ENCODE measurements around the gene DPP6.

The DPP6 gene

DNA sequence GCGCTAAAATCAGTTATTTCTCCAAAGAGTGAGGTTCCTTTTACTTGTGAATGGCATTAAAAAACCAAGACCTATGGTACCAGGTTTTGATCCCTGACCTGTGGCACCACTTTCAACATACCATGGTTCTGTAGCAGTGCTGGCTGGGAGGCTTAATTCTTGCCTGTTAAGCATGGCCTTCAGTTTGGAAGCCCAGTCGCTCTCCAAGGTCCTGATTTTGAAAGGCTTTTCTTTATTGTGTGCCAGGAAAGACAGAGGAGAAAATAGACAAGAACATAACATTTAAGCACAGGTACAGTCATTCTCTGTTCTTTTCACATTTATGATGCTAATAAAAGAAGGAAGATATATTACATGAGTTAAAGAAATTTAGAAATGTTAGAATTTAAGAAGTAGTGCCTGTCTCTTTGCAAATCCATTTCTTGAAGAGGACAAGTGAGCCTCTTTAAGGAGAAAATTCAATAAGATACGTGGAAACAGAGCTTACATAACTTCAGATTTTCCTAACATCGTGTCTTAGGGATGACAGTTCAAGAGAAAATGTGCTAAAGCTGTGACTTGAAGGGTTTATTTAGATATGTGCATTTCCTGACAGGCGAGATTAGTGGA is 357.6 kb downstream of the DPP6 start:
- no peak for DNase-seq (ENCODE audit: low read depth in 2 of 2)

- DNase-seq (ENCODE audit: low read depth in 2 of 2): no peak
Observed at GRCh38 chr7:154412105-154412504, 359.9 kb downstream of the DPP6 start.

DNA sequence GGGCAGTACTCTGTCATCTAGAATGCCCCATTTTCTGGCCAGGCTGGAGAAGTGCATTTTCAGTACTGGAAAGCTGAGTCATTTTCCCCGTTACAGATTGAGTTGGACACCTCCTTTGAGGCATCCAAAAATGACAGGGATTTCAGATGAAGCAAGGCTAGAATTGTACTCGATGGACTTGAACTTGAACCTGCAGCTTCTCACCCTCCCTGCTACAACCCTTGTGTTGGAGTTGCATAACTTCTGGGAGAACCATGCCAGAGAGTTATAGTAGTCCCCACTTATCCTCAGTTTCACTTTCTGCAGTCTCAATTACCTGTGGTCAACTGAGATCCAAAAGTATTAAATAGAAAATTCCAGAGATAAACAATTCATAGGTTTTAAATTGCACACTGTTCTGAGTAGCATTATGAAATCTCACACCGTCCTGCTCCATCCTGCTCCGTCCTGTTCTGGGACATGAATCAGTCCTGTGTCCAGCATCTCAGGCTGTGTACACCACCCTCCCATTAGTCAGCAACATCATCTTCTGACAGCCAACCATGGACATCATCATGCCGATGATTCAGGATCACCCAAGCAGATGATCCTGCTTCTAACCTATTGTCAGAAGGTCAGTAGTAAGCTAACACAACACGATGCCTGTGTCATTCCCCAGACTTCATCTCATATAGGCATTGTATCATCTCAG is 363.7 kb downstream of the DPP6 start:
- DNase-seq (ENCODE audit: low read depth in 2 of 2): no peak

GRCh38 chr7:154416714-154417113 is 364.5 kb downstream of the DPP6 start:
- DNase-seq (ENCODE audit: low read depth in 2 of 2): no peak

DNA sequence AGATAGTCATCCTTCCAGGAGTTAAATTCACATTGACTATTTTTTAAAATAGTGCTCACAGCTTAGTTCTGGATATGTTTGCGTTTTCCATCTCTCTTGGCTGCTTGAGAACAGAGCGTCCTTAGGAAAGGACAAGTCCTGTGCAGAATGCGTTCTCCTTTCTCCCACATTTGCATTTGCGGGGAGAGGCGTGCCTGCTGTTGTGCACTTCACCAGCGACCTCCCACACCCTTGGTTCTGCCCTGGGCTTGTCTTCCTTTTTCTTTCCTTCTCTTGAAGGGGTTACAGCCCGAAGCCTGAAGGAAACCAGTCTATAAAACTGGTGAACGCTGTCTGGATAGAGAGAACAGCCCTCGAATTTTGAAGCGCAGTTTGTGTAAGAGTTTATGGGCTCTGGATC is 367.1 kb downstream of the DPP6 start:
- DNase-seq (ENCODE audit: low read depth in 2 of 2): no peak

GRCh38 chr7:154423231-154423630 is 371.0 kb downstream of the DPP6 start:
- no peak for DNase-seq (ENCODE audit: low read depth in 2 of 2)

GRCh38 chr7:154424350-154424749 is 372.2 kb downstream of the DPP6 start:
- DNase-seq (ENCODE audit: low read depth in 2 of 2): no peak

- DNase-seq (ENCODE audit: low read depth in 2 of 2): no peak
Observed at GRCh38 chr7:154425271-154425670, 373.1 kb downstream of the DPP6 start.

DNA sequence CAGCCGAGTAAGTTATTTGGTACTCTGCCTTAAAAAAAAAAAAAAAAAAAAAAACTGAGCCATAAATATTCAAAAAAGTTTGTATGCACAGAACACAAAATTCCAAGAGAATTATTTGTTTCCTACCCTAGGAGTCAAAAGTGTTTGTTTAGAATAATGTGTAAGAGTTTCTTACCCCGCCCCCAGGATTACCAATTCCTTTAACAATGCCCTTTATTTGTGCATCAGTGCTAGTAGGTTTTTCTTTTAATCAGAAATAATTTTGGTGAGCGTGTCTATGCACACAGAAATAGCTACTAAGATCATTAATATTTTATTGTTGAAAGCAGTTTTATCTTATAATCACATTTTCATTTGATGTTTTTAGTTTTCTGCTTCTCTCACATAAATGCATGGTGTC is 374.6 kb downstream of the DPP6 start:
- no peak for DNase-seq (ENCODE audit: low read depth in 2 of 2)

GRCh38 chr7:154427533-154427932 is 375.3 kb downstream of the DPP6 start:
- no peak for DNase-seq (ENCODE audit: low read depth in 2 of 2)

GRCh38 chr7:154429666-154430404 is 377.6 kb downstream of the DPP6 start:
- DNase-seq (ENCODE audit: low read depth in 2 of 2): no peak

- no peak for DNase-seq (ENCODE audit: low read depth in 2 of 2)
Observed at GRCh38 chr7:154430640-154431039, 378.4 kb downstream of the DPP6 start.

GRCh38 chr7:154431045-154431444 is 378.8 kb downstream of the DPP6 start:
- no peak for DNase-seq (ENCODE audit: low read depth in 2 of 2)

DNA sequence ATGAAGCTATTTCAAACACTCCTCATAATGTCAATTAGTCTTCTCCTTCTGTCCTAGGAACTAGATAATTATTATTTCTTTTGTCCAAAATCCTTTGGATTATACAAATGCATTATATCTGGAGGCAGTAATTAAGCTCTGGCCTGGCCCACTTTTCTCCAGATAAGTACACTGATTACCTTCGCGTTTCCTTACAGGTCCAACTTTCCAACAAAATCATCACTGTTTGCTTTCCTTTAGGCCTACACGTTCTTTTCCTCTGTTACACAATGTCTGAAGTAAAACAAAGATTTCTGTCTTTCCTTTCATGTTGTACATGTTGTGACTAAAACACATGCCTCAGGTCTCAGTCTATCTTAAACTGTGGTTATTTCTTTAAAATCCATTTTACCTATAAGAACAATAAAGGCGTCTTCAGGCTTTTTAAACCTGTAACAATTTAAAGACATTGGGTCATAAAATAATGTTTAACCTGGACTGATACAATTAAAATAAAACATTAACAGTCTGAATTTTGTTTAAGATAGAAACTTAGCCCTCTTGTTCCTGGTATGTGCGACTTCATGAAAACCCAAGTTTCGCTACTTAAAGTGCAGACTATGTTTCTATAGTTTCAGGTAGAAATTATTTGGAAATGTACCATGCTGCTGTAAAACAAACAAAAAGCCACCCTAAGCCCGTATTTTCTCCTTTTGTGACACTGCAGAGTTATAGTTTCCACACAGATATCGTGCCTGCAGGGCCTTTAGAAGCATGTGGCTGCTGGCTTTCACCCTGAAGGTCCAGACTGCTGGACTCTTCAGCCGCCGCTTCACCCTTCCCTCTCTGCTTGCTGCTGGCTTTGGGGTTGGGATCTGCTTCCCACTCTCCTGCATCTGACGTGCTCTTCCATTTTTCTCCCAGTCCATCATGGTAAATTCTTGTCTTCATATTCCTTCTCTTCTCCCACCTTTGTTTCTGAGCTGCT is 381.7 kb downstream of the DPP6 start:
- DNase-seq (ENCODE audit: low read depth in 2 of 2): no peak

DNA sequence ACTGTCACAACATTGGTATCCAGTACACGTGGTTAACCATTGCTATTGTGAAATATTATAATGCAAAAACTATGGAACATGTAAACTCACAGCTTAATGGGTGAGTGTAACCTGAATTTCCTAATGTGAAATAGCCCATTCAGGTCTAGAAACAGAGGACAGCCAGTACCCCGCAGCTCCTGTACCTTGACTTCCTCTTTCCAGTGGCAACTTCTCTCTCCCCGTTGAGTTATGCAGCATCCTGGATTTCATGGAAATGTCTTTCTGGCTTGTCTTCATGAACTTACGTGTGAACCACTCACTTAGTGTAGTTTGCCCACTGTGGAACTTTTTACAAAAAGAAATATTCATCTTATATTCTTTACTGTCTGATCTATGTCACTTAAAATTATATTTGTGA is 384.4 kb downstream of the DPP6 start:
- DNase-seq (ENCODE audit: low read depth in 2 of 2): no peak

GRCh38 chr7:154437234-154437633 is 385.0 kb downstream of the DPP6 start:
- DNase-seq (ENCODE audit: low read depth in 2 of 2): no peak

GRCh38 chr7:154438571-154439367 is 386.6 kb downstream of the DPP6 start:
- DNase-seq (ENCODE audit: low read depth in 2 of 2): no peak

DNA sequence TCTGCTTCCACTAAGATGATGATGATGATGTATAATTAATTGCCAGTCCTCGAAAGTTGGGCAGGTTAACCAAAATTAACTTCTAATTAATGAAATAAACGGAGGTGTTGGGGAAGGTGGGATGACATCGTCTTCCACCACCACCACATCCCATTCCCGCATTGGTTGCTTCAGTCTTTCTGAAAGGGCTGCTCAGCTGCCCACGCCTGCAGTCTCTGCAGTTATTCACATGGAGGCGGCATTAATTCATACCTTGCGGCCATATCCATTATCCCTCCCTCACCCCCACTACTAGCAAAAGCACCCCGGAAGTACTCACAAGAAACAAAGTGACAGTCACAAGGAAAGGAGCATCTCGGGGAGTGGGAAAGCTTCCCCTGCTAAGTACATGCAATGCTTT is 387.9 kb downstream of the DPP6 start:
- no peak for DNase-seq (ENCODE audit: low read depth in 2 of 2)

DNA sequence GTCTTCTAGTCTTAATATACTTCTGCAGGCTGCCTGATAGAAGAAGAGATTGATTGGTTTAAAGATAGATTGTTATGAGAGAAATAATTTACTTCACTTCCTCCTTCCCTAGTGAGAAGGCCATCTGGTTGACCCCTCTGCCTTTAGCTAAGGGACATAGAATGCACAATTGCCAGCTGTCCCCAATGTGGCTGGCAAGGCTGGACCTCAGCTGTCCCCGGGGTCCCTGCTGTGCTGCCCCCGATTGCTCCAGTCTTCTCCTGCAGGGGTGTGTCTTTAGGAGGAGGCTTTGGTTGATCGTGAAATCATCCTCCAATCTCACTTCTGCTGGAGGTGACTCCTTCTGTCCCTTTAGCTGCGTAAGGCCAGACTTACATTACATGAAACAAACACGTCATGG is 388.5 kb downstream of the DPP6 start:
- DNase-seq (ENCODE audit: low read depth in 2 of 2): no peak

- DNase-seq (ENCODE audit: low read depth in 2 of 2): no peak
Observed at GRCh38 chr7:154441811-154442210, 389.6 kb downstream of the DPP6 start.

- no peak for DNase-seq (ENCODE audit: low read depth in 2 of 2)
Observed at GRCh38 chr7:154442939-154443338, 390.7 kb downstream of the DPP6 start.
